Measurements from ENCODE around the gene GOSR1.
"Not testable (repeated sequence)": the region's sequence is repeated elsewhere in the genome, so short reads cannot be mapped to it uniquely, and the experiment has no call there.

GOSR1 gene

GRCh38 chr17:30549181-30549580, 72.0 kb downstream of the GOSR1 start:
- DNase-seq = not testable (repeated sequence)

GRCh38 chr17:30549864-30550511, 72.8 kb downstream of the GOSR1 start:
- DNase-seq = no peak

GRCh38 chr17:30550512-30551273, 73.5 kb downstream of the GOSR1 start:
- no peak for DNase-seq

GRCh38 chr17:30551274-30551995, 74.2 kb downstream of the GOSR1 start:
- not testable (repeated sequence) for DNase-seq

- no peak for DNase-seq
These were observed 74.8 kb downstream of the GOSR1 start for GRCh38 chr17:30551996-30552339.

- DNase-seq = no peak
These were observed 75.9 kb downstream of the GOSR1 start for GRCh38 chr17:30552994-30553566.

GRCh38 chr17:30553823-30554440, 76.7 kb downstream of the GOSR1 start:
- not testable (repeated sequence) for DNase-seq

GRCh38 chr17:30554839-30555751, 77.9 kb downstream of the GOSR1 start:
- no peak for DNase-seq

GRCh38 chr17:30555942-30556341, 78.7 kb downstream of the GOSR1 start:
- DNase-seq = no peak

- no peak for DNase-seq
These were observed 79.4 kb downstream of the GOSR1 start for GRCh38 chr17:30556374-30557332.

GRCh38 chr17:30557916-30558685, 80.9 kb downstream of the GOSR1 start:
- no peak for DNase-seq

- no peak for DNase-seq
These were observed 81.7 kb downstream of the GOSR1 start for GRCh38 chr17:30558686-30559545.

- no peak for DNase-seq
These were observed 82.4 kb downstream of the GOSR1 start for GRCh38 chr17:30559656-30560055.

- DNase-seq = not testable (repeated sequence)
These were observed 83.2 kb downstream of the GOSR1 start for GRCh38 chr17:30560117-30561026.

- DNase-seq = not testable (repeated sequence)
These were observed 84.6 kb downstream of the GOSR1 start for GRCh38 chr17:30561766-30562165.

- DNase-seq = not testable (repeated sequence)
These were observed 86.1 kb downstream of the GOSR1 start for GRCh38 chr17:30563131-30563904.

GRCh38 chr17:30563905-30564390, 86.7 kb downstream of the GOSR1 start:
- not testable (repeated sequence) for DNase-seq
